Measurements from ENCODE around the gene PRKAG2. TPM values are rescaled to one million over a fixed set of nuclear protein-coding genes. Genes with fewer than 3 reads are reported as not detected.

PRKAG2 gene
- total and polyA plus RNA-seq, 2 of the 8 experiments (the other 6 are each of a cell fraction or from before 2014, with no cell fraction given), result 7.5 to 18.1 TPM

GRCh38 chr7:151917791-151918509 is 41.0 kb upstream of the PRKAG2 start:
- no peak overlapping the region for H2BK15ac ChIP-seq (ENCODE audit: low read length)
- no peak overlapping the region for H2BK12ac ChIP-seq (ENCODE audit: low read depth, low read length)
- H3K9ac ChIP-seq (replicated peaks in 1 of 4; ENCODE audit: extremely low read depth in 1 of 4, low read depth in 3 of 4, low read length in 3 of 4), result no peak overlapping the region
- TF ChIP-seq KDM5A (IDR thresholded peaks at IDR 0.05; ENCODE audit: low read length) (no peak), RNF2 (IDR thresholded peaks at IDR 0.05; ENCODE audit: borderline replicate concordance, low read depth, low read length, missing control alignments, poor library complexity, severe bottlenecking) (no peak), POLR2A (IDR thresholded peaks at IDR 0.05; ENCODE audit: control extremely low read depth in 1 of 2, low read depth in 2 of 2, low read length in 2 of 2) (no peak)
- no peaks in the 10 kb centered on the region; a peak in 1 of 7 replicates for H3K27me3 ChIP-seq (replicated peaks in 1 of 4; ENCODE audit: control insufficient read depth in 3 of 4, extremely low read depth in 1 of 4, insufficient read depth in 3 of 4, low read length in 3 of 4)
- no peak overlapping the region for H3K4me3 ChIP-seq (ENCODE audit: extremely low read depth in 1 of 4, insufficient read depth in 2 of 4, low read depth in 3 of 4, low read length in 4 of 4)
- H3K4ac ChIP-seq (replicated peaks; ENCODE audit: insufficient read length, low read depth, low read length), result no peak overlapping the region
- H3K56ac ChIP-seq (replicated peaks; ENCODE audit: insufficient read length, low read depth, low read length), result no peak overlapping the region
- no peak overlapping the region for H2BK20ac ChIP-seq (ENCODE audit: low read length)
- H4K91ac ChIP-seq (replicated peaks; ENCODE audit: insufficient read length, low read length), result no peak overlapping the region
- no peak overlapping the region for H4K5ac ChIP-seq (ENCODE audit: insufficient read length, low read depth, low read length)
- POLR2A ChIA-PET (ENCODE audit: partially characterized antibody), result no interaction called here
- H4K20me1 ChIP-seq (replicated peaks in 1 of 2; ENCODE audit: control insufficient read depth in 1 of 2, insufficient read depth in 2 of 2, low read length in 2 of 2), result no peaks in the 10 kb centered on the region
- WGBS, 2 experiments (ENCODE audit: extremely low coverage in 1 of 2, insufficient coverage in 1 of 2, insufficient read length in 1 of 2, insufficient replicate concordance in 2 of 2, low coverage in 1 of 2, low lambda C conversion rate in 2 of 2, missing lambda C conversion rate in 1 of 2), result 90% methylated on average over 10 of the region's 10 CpGs; no CpG with 5 or more reads in 1 of the 2 experiments
- no peak overlapping the region for H2AK5ac ChIP-seq (ENCODE audit: low read depth, low read length)
- no peaks in the 10 kb centered on the region for H3K79me1 ChIP-seq (ENCODE audit: low read depth, low read length)
- no peak overlapping the region for H2AFZ ChIP-seq (ENCODE audit: low read length)
- no peak overlapping the region for H3K4me2 ChIP-seq (ENCODE audit: insufficient read depth in 1 of 2, low read depth in 2 of 2, low read length in 2 of 2)
- H2BK120ac ChIP-seq (replicated peaks; ENCODE audit: low read depth, low read length), result no peak overlapping the region
- H3K36me3 ChIP-seq (ENCODE audit: control insufficient read depth in 2 of 4, insufficient read depth in 4 of 4, low read length in 3 of 4), result no peaks in the 10 kb centered on the region
- no peak overlapping the region for H3K14ac ChIP-seq (ENCODE audit: insufficient read length)
- no peak for DNase-seq (ENCODE audit: low read depth in 1 of 2, low spot score in 2 of 2)
- H3K79me2 ChIP-seq (ENCODE audit: control insufficient read depth in 1 of 2, insufficient read depth in 2 of 2, low read length in 2 of 2), result no peaks in the 10 kb centered on the region
- H2BK5ac ChIP-seq (ENCODE audit: low read depth, low read length), result no peak overlapping the region
- no peak overlapping the region for H4K8ac ChIP-seq (ENCODE audit: extremely low read depth, insufficient read depth, low read length)
- no peak overlapping the region for H3K18ac ChIP-seq (ENCODE audit: extremely low read depth, low read length)
- no peak overlapping the region for H3K23ac ChIP-seq (ENCODE audit: insufficient read length)
- H3K27ac ChIP-seq (ENCODE audit: low read depth, low read length), result no peak overlapping the region
- 0 out of 4 replicates have a peak, but pooled peaks cover 0 to 4% of the 10 kb centered on the region in 2 experiments for H3K9me3 ChIP-seq (ENCODE audit: insufficient read depth in 2 of 2, low read depth in 1 of 2, low read length in 1 of 2)
- no peaks in the 10 kb centered on the region for H3K4me1 ChIP-seq (replicated peaks in 1 of 4; ENCODE audit: control insufficient read depth in 3 of 4, insufficient read depth in 4 of 4, low read length in 3 of 4)
- H3K23me2 ChIP-seq (ENCODE audit: low read depth, low read length), result no peaks in the 10 kb centered on the region
- CTCF ChIA-PET (ENCODE audit: partially characterized antibody), result interaction anchor here (0.8 to 2.3 kb wide), 2 partner anchors 15 to 21 kb away, joined by 3 to 8 read pairs; no protein-coding TSS in a partner anchor
- no peak for FAIRE-seq

All from H1 (cell line).